Prostate gland (tissue), 2 donors: ENCODE data around the gene HIVEP2.

Experiments
- POLR2A ChIP-seq: fragments of 450-650 bp; IDR thresholded peaks from one replicate; pipeline ENCODE4 v1.6.1; 2016; ENCODE audit warnings: antibody characterized with exemption, mild to moderate bottlenecking
- TF ChIP-seq, protein P1 (sequence below), 4 experiments: fragments of 200-600 bp in 2 of 4; fragments of 450-650 bp in 2 of 4; sonication (generic) in 2 of 4; IDR thresholded peaks; 1 replicate in 3 of 4; 2 replicates in 1 of 4; pipeline ENCODE4 v1.5.1; 2016 to 2019; ENCODE audit warnings: antibody characterized with exemption in 4 of 4, mild to moderate bottlenecking in 2 of 4, moderate library complexity in 2 of 4

GRCh38 chr6:142735204-142735603 is 209.8 kb downstream of the HIVEP2 start:
- TF ChIP-seq, protein P1, sequence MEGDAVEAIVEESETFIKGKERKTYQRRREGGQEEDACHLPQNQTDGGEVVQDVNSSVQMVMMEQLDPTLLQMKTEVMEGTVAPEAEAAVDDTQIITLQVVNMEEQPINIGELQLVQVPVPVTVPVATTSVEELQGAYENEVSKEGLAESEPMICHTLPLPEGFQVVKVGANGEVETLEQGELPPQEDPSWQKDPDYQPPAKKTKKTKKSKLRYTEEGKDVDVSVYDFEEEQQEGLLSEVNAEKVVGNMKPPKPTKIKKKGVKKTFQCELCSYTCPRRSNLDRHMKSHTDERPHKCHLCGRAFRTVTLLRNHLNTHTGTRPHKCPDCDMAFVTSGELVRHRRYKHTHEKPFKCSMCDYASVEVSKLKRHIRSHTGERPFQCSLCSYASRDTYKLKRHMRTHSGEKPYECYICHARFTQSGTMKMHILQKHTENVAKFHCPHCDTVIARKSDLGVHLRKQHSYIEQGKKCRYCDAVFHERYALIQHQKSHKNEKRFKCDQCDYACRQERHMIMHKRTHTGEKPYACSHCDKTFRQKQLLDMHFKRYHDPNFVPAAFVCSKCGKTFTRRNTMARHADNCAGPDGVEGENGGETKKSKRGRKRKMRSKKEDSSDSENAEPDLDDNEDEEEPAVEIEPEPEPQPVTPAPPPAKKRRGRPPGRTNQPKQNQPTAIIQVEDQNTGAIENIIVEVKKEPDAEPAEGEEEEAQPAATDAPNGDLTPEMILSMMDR (IDR thresholded peaks at IDR 0.05): no peak
- TF ChIP-seq POLR2A: no peak
